ENCODE data around the gene BHLHE40. TPM values are rescaled to one million over a fixed set of nuclear protein-coding genes. Genes with fewer than 3 reads are reported as not detected.

BHLHE40 gene
- total and polyA plus RNA-seq, 2 experiments from 2014 or later: 67.1 to 116 TPM

DNA sequence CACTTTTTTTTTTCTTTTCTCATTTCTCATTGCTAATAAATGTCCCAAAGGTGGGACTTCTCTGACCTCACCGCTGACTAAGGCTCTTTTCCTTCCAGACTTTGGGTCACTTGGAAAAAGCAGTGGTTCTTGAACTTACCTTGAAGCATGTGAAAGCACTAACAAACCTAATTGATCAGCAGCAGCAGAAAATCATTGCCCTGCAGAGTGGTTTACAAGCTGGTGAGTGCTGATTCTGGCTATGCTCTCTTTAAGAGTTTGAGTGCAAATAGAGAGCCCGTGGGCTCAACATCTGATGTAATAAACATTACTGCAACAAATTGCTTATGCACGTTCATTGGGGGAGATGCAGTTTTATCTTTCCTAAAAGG is 2.0 kb downstream of the BHLHE40 start:
- no peaks in the 10 kb centered on the region for H3K9me2 ChIP-seq (replicated peaks; ENCODE audit: insufficient read depth)
- H2AFZ ChIP-seq: no peak overlapping the region
- no peak for DNase-seq (ENCODE audit: low spot score)
- H3K4me2 ChIP-seq: peak overlapping the region; percentile 77
- peaks cover 19% of the 10 kb centered on the region for H3K4me1 ChIP-seq (ENCODE audit: insufficient read depth)
- 32% methylated on average over 3 of the region's 3 CpGs for WGBS (ENCODE audit: low lambda C conversion rate, missing lambda C conversion rate)
- H3K4me3 ChIP-seq: peak overlapping the region; percentile 23
- H3K9me3 ChIP-seq (ENCODE audit: low read depth): no peaks in the 10 kb centered on the region
- no peaks in the 10 kb centered on the region for H3K36me3 ChIP-seq (replicated peaks; ENCODE audit: insufficient read depth, low read depth)
- H3K27ac ChIP-seq: peak overlapping the region; percentile 68
- H4K20me1 ChIP-seq (ENCODE audit: insufficient read depth, poor library complexity, severe bottlenecking): peaks cover 6% of the 10 kb centered on the region
- H3K79me2 ChIP-seq: peaks cover 29% of the 10 kb centered on the region
- H3K27me3 ChIP-seq: no peaks in the 10 kb centered on the region
- TF ChIP-seq, protein P1, sequence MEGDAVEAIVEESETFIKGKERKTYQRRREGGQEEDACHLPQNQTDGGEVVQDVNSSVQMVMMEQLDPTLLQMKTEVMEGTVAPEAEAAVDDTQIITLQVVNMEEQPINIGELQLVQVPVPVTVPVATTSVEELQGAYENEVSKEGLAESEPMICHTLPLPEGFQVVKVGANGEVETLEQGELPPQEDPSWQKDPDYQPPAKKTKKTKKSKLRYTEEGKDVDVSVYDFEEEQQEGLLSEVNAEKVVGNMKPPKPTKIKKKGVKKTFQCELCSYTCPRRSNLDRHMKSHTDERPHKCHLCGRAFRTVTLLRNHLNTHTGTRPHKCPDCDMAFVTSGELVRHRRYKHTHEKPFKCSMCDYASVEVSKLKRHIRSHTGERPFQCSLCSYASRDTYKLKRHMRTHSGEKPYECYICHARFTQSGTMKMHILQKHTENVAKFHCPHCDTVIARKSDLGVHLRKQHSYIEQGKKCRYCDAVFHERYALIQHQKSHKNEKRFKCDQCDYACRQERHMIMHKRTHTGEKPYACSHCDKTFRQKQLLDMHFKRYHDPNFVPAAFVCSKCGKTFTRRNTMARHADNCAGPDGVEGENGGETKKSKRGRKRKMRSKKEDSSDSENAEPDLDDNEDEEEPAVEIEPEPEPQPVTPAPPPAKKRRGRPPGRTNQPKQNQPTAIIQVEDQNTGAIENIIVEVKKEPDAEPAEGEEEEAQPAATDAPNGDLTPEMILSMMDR (IDR thresholded peaks at IDR 0.05; ENCODE audit: poor library complexity): no peak
- no peak for TF ChIP-seq EZH2 (IDR thresholded peaks at IDR 0.05; ENCODE audit: borderline replicate concordance)
- no peak for TF ChIP-seq EZH2phosphoT487 (IDR thresholded peaks at IDR 0.05; ENCODE audit: low read depth, severe bottlenecking, unreplicated experiment)

DNA sequence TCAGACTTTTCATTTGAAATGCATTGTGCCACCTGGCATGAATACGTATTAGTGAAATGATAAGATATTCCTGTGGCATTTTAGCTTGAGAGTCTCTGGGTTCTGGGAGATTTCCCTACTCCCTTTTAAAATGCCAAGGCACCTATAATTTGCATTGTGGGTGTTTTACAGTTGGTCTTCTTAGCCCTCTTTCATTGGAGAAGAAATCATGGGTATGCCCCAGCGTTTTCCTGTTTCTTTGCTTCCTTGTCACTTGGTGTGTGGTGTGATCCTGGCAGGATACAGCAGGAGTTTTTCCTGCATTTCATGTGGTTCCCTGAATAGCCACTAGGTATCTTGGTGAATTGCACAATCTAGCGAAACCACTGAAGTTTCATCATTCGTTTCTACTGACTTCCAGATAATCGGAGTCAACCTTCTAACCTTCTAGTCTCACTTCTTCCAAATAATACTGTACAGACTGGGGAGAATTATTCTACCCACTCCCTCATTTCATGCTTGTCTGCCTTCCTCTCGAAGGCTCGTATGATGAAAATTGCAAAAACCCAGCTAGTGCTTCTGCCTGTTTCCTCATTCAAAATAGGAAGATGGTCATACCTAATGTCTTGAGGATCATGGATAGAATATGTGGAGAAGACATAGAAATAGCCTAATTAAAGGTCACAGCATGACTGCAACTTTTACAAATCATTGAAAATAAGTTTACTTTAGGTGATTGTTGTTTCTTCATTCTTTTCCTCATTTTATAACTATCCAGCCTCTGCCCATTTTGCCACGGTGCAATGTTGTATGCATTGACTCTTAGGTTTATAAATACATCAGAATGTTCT is 2.6 kb downstream of the BHLHE40 start:
- Histone ChIP-seq H3K79me2 (peaks cover 29% of the 10 kb centered on the region), H3K27me3 (no peaks in the 10 kb centered on the region), H2AFZ (no peak overlapping the region), H3K9me3 (ENCODE audit: low read depth) (no peaks in the 10 kb centered on the region), H4K20me1 (ENCODE audit: insufficient read depth, poor library complexity, severe bottlenecking) (peaks cover 6% of the 10 kb centered on the region), H3K36me3 (replicated peaks; ENCODE audit: insufficient read depth, low read depth) (no peaks in the 10 kb centered on the region), H3K4me3 (peak overlapping the region; percentile 23), H3K9me2 (replicated peaks; ENCODE audit: insufficient read depth) (no peaks in the 10 kb centered on the region), H3K4me2 (peak overlapping the region; percentile 77), H3K27ac (peak overlapping the region; percentile 68), H3K4me1 (ENCODE audit: insufficient read depth) (peaks cover 20% of the 10 kb centered on the region)
- 56% methylated on average over 8 of the region's 8 CpGs for WGBS (ENCODE audit: low lambda C conversion rate, missing lambda C conversion rate)
- DNase-seq (ENCODE audit: low spot score): peak; percentile 66
- TF ChIP-seq EZH2 (IDR thresholded peaks at IDR 0.05; ENCODE audit: borderline replicate concordance): no peak
- TF ChIP-seq, protein P1 (IDR thresholded peaks at IDR 0.05; ENCODE audit: poor library complexity): peak; percentile 27

DNA sequence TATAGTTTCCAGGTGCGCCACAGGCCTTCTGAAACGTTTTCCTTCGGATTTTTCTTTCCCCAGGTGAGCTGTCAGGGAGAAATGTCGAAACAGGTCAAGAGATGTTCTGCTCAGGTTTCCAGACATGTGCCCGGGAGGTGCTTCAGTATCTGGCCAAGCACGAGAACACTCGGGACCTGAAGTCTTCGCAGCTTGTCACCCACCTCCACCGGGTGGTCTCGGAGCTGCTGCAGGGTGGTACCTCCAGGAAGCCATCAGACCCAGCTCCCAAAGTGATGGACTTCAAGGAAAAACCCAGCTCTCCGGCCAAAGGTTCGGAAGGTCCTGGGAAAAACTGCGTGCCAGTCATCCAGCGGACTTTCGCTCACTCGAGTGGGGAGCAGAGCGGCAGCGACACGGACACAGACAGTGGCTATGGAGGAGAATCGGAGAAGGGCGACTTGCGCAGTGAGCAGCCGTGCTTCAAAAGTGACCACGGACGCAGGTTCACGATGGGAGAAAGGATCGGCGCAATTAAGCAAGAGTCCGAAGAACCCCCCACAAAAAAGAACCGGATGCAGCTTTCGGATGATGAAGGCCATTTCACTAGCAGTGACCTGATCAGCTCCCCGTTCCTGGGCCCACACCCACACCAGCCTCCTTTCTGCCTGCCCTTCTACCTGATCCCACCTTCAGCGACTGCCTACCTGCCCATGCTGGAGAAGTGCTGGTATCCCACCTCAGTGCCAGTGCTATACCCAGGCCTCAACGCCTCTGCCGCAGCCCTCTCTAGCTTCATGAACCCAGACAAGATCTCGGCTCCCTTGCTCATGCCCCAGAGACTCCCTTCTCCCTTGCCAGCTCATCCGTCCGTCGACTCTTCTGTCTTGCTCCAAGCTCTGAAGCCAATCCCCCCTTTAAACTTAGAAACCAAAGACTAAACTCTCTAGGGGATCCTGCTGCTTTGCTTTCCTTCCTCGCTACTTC is 3.8 kb downstream of the BHLHE40 start:
- no peaks in the 10 kb centered on the region for H3K9me2 ChIP-seq (replicated peaks; ENCODE audit: insufficient read depth)
- peak overlapping the region; percentile 77 for H3K4me2 ChIP-seq
- TF ChIP-seq, protein P1 (IDR thresholded peaks at IDR 0.05; ENCODE audit: poor library complexity): no peak
- TF ChIP-seq EZH2phosphoT487 (IDR thresholded peaks at IDR 0.05; ENCODE audit: low read depth, severe bottlenecking, unreplicated experiment): no peak
- no peak for TF ChIP-seq EZH2 (IDR thresholded peaks at IDR 0.05; ENCODE audit: borderline replicate concordance)
- no peak overlapping the region for H2AFZ ChIP-seq
- H3K9me3 ChIP-seq (ENCODE audit: low read depth): no peaks in the 10 kb centered on the region
- peaks cover 19% of the 10 kb centered on the region for H3K4me1 ChIP-seq (ENCODE audit: insufficient read depth)
- no peaks in the 10 kb centered on the region for H3K36me3 ChIP-seq (replicated peaks; ENCODE audit: insufficient read depth, low read depth)
- no peak overlapping the region for H3K4me3 ChIP-seq
- H3K27ac ChIP-seq: peak overlapping the region; percentile 39
- peaks cover 6% of the 10 kb centered on the region for H4K20me1 ChIP-seq (ENCODE audit: insufficient read depth, poor library complexity, severe bottlenecking)
- peaks cover 29% of the 10 kb centered on the region for H3K79me2 ChIP-seq
- H3K27me3 ChIP-seq: no peaks in the 10 kb centered on the region
- no peak for DNase-seq (ENCODE audit: low spot score)
- 95% methylated on average over 40 of the region's 40 CpGs for WGBS (ENCODE audit: low lambda C conversion rate, missing lambda C conversion rate)
